Left ventricle myocardium inferior (tissue), 1 donor: ENCODE data around the gene RCN2. TPM values are rescaled to one million over a fixed set of nuclear protein-coding genes. Genes with fewer than 3 reads are reported as not detected.

ENCODE experiments used
- DNase-seq: peaks from one replicate; pipeline ENCODE4 v3.0.0-alpha.2; 2020
- H3K27ac ChIP-seq: fragments of 200-600 bp; replicated peaks from 2 replicates; pipeline ENCODE4 v1.8.0; 2021
- H3K27me3 ChIP-seq: fragments of 200-600 bp; 2 replicates; pipeline ENCODE4 v1.8.0; 2021; ENCODE audit warnings: low read depth
- H3K36me3 ChIP-seq: fragments of 200-600 bp; 2 replicates; pipeline ENCODE4 v1.8.0; 2021
- H3K4me1 ChIP-seq: fragments of 200-600 bp; 2 replicates; pipeline ENCODE4 v1.8.0; 2021
- H3K4me3 ChIP-seq: fragments of 200-600 bp; 2 replicates; pipeline ENCODE4 v1.8.0; 2021; ENCODE audit warnings: mild to moderate bottlenecking, moderate library complexity
- H3K9me3 ChIP-seq: fragments of 200-600 bp; replicated peaks from 2 replicates; pipeline ENCODE4 v1.8.0; 2021
- intact Hi-C: fragments of 100-400 bp; cut with micrococcal nuclease; formaldehyde crosslinking; loops from one replicate; pipeline ENCODE4 v1.11.0; 2022
- total RNA-seq: library from RNA; stranded (reverse); fragmentation: NEBNext Ultra II Directional; extraction: Animal tissue kit (Norgen Biotek cat#: 25700); gene quantifications from one replicate; pipeline ENCODE4 v1.2.1, GENCODE V29; 2021
- TF ChIP-seq, protein P1 (sequence below): fragments of 200-600 bp; IDR thresholded peaks from 2 replicates; pipeline ENCODE4 v1.8.0; 2021; ENCODE audit warnings: antibody characterized with exemption, mild to moderate bottlenecking, borderline replicate concordance
- donor health status: DM: no; HTN: yes; CAD: no; lungs with severe emphysema.

RCN2 gene
- total RNA-seq, 1 donor from 2014 or later = 29.8 TPM

DNA sequence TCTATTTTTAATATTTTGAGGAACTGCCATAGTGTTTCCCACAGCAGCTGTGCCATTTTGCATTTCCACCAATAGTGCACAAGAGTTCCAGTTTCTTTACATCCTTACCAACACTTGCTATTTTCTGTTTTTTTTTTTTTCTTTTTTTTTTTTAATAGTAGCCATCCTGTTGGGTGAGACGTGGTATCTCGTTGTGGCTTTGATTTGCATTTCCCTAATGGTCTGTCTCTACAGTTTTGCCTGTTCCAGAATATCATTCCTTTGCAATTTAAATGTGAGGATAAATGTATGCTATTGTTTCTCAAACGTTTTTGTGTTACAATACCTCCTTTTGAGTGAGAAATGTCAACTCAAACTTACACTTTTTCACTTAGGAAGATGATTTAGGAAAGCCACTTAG, 22.4 kb downstream of the RCN2 start:
- no peaks in the 10 kb centered on the region for H3K9me3 ChIP-seq
- no peaks in the 10 kb centered on the region for H3K4me1 ChIP-seq
- no peaks in the 10 kb centered on the region for H3K27me3 ChIP-seq
- peaks cover 16% of the 10 kb centered on the region for H3K36me3 ChIP-seq
- intact Hi-C loops = no loop called here
- H3K4me3 ChIP-seq = no peak overlapping the region
- DNase-seq = no peak
- no peak overlapping the region for H3K27ac ChIP-seq
- TF ChIP-seq, protein P1, sequence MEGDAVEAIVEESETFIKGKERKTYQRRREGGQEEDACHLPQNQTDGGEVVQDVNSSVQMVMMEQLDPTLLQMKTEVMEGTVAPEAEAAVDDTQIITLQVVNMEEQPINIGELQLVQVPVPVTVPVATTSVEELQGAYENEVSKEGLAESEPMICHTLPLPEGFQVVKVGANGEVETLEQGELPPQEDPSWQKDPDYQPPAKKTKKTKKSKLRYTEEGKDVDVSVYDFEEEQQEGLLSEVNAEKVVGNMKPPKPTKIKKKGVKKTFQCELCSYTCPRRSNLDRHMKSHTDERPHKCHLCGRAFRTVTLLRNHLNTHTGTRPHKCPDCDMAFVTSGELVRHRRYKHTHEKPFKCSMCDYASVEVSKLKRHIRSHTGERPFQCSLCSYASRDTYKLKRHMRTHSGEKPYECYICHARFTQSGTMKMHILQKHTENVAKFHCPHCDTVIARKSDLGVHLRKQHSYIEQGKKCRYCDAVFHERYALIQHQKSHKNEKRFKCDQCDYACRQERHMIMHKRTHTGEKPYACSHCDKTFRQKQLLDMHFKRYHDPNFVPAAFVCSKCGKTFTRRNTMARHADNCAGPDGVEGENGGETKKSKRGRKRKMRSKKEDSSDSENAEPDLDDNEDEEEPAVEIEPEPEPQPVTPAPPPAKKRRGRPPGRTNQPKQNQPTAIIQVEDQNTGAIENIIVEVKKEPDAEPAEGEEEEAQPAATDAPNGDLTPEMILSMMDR = no peak

DNA sequence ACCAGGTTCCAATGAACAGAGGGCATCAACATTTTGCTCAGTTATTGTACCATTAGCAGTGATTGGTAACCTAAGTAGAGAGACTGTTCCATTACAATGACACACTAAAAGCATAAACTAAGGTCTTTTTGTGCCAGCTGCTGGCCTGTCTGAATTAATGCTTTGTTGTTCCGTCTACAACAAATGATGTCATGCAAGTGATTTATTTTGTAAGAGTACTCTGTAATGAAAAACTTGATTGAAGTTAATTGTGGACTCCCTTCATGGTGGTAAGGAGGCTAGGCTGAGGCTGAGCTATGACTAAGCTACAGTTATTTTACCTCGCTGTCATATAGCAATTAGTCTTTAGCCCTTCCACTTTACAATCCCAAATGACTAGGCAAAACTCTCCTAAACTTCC, 23.2 kb downstream of the RCN2 start:
- no peak overlapping the region for H3K4me3 ChIP-seq
- no peak overlapping the region for H3K27ac ChIP-seq
- no peaks in the 10 kb centered on the region for H3K9me3 ChIP-seq
- H3K4me1 ChIP-seq = no peaks in the 10 kb centered on the region
- no peak for DNase-seq
- TF ChIP-seq, protein P1 = no peak
- peaks cover 8% of the 10 kb centered on the region for H3K36me3 ChIP-seq
- no peaks in the 10 kb centered on the region for H3K27me3 ChIP-seq
- intact Hi-C loops = no loop called here

DNA sequence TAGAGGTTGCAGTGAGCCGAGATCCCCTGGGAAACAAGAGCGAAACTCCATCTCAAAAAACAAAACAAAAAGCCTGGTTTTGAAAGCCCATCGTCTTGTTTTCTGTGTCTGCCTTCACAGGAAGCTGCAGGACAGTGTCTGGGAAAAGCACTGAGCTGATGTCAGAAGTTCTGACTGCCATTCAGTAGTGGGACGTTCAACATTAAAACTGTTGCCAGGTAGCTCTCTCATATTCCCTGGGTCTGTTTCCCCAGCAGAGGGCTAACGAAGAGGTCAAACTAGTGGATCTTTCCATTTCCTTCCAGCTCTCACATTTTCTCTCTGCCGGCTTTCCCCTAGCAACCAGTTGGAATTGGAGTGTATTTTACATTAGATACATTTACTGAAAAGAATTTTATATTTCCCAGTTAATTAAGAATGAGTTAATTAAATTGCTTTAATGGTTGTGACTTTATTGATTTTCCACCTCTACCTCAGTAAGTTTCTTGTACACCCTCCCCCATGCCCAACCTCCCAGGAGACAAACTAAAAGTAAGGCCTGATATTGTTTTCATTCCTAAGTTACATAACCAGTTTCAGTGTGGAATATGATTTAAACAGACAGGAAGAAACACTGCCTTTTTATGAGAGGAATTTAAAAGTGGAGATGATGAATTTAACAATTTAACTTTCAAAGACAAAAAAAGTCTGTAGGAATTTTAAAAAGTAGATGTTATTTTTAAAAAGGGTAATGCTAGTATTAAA, 29.9 kb downstream of the RCN2 start:
- Histone ChIP-seq H3K4me1 (peaks cover 22% of the 10 kb centered on the region), H3K9me3 (no peaks in the 10 kb centered on the region), H3K27me3 (no peaks in the 10 kb centered on the region), H3K27ac (peak overlapping the region; percentile 27), H3K4me3 (no peak overlapping the region), H3K36me3 (no peaks in the 10 kb centered on the region)
- no peak for DNase-seq
- TF ChIP-seq, protein P1 = peak; percentile 16
- intact Hi-C loops = no loop called here

DNA sequence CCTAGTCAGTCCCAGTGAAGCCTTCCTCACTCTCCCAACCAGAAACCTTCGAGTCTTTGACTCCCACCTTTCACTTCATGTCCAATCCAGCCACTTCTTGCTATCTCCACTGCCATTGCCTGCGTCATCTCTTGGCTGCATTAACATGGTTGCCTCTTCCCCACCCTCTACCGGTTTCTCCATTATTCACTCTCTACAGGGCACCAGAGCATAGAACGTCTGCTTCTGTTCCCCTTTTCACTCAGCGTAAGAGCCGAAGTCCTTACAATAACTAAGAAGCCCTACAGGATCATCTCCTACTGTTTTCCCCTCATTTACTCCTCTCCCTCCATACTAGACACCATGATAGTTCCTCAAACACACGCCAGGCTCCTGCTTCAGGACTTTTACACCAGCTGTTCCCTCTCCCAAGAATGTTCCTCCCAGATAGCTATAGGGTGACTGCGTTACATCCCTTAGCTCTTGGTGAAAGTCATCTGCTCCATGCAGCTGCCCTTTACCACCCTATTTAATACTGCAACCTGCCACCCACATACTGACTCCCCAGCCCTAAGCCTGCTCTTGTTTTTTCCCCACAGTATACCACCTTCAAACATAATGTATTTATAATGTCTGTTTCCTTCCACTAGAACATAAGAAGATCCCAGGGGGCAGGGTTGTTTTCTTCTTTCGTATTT, 30.9 kb downstream of the RCN2 start:
- no peak overlapping the region for H3K27ac ChIP-seq
- DNase-seq = no peak

DNA sequence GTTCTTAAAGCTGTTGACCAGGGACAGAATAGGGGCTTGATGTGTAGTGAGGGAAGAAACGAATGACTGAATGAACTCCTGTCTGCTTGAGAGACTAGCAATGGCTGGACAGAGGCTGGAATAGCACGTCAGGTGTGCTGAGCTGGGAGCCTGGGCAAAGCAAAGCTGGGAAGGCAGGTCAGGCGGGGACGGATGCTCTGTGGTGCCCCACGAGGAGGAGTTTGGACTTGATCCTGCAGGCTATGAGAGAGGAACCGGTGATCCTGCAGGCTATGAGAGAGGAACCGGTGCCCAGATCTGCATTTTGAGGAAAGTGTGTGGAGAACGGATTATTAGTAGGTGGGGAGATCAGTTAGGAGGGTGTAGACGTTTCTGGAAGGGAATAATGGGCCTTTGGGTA, 32.0 kb downstream of the RCN2 start:
- H3K4me3 ChIP-seq = no peak overlapping the region
- H3K36me3 ChIP-seq = no peaks in the 10 kb centered on the region
- no peak overlapping the region for H3K27ac ChIP-seq
- no peaks in the 10 kb centered on the region for H3K27me3 ChIP-seq
- TF ChIP-seq, protein P1 = no peak
- H3K9me3 ChIP-seq = no peaks in the 10 kb centered on the region
- H3K4me1 ChIP-seq = peaks cover 31% of the 10 kb centered on the region
- DNase-seq = no peak
- intact Hi-C loops = no loop called here

More for the DNA sequence above, 30.9 kb downstream of the RCN2 start:
- Histone ChIP-seq H3K27me3 (no peaks in the 10 kb centered on the region), H3K36me3 (no peaks in the 10 kb centered on the region), H3K4me1 (peaks cover 31% of the 10 kb centered on the region), H3K9me3 (no peaks in the 10 kb centered on the region), H3K4me3 (no peak overlapping the region)
- TF ChIP-seq, protein P1 = no peak
- intact Hi-C loops = no loop called here
